AG10803 (cell line): ENCODE results near the gene DGLUCY.
"Not testable (repeated sequence)": the region's sequence is repeated elsewhere in the genome, so short reads cannot be mapped to it uniquely, and the experiment has no call there.

Experiments
- DNase-seq: peaks from one replicate; pipeline ENCODE4 v3.0.0; 2010; ENCODE audit warnings: low read depth
- H3K4me3 ChIP-seq: 2 replicates; pipeline ENCODE4 v1.5.1; 2011; ENCODE audit warnings: mild to moderate bottlenecking, low read length, control low read depth
- TF ChIP-seq, protein P1 (sequence below): conservative IDR thresholded peaks from 2 replicates; pipeline ENCODE4 v1.5.1; 2011; ENCODE audit warnings: mild to moderate bottlenecking, low read length, control low read depth, inconsistent platforms

DGLUCY gene

DNA sequence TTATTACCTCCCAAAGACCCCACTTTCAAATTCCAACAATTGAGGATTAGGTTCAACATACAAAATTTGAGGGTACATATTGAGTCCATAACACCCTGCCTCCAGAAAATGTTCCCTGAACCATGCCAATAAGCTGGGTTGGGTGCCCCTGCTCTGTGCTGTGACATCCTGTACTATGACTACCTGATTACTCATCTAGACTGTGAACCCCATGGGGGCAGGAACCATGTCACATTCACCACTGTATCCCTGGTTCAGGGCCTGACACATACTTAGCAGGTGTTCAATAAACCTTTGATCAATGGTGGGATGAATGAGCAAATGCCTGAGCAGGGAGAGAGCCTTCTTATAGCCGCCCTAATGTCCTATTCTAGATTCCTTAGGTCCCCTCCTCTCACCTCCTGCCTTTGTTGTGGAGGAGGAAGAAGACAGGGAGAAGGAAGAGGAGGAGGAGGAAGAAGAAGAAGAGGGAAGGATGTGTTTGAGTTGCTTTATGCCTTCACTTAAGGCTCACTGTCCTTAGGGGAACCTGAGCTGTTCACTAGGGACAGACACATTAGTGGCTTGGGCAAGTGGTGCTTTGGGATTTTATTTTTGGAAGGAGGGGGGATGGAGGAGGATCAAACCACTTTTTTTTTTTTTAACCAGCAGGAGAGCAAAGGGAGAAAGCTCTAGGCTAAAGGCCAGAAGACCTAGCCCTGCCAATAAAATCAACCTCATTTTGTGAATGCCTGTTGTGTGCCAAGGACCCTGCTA, 109.3 kb downstream of the DGLUCY start:
- DNase-seq = no peak
- H3K4me3 ChIP-seq = no peak overlapping the region
- TF ChIP-seq, protein P1, sequence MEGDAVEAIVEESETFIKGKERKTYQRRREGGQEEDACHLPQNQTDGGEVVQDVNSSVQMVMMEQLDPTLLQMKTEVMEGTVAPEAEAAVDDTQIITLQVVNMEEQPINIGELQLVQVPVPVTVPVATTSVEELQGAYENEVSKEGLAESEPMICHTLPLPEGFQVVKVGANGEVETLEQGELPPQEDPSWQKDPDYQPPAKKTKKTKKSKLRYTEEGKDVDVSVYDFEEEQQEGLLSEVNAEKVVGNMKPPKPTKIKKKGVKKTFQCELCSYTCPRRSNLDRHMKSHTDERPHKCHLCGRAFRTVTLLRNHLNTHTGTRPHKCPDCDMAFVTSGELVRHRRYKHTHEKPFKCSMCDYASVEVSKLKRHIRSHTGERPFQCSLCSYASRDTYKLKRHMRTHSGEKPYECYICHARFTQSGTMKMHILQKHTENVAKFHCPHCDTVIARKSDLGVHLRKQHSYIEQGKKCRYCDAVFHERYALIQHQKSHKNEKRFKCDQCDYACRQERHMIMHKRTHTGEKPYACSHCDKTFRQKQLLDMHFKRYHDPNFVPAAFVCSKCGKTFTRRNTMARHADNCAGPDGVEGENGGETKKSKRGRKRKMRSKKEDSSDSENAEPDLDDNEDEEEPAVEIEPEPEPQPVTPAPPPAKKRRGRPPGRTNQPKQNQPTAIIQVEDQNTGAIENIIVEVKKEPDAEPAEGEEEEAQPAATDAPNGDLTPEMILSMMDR = no peak

GRCh38 chr14:91225025-91225424, 111.2 kb downstream of the DGLUCY start:
- no peak for DNase-seq
- TF ChIP-seq, protein P1 = no peak
- H3K4me3 ChIP-seq = no peak overlapping the region

DNA sequence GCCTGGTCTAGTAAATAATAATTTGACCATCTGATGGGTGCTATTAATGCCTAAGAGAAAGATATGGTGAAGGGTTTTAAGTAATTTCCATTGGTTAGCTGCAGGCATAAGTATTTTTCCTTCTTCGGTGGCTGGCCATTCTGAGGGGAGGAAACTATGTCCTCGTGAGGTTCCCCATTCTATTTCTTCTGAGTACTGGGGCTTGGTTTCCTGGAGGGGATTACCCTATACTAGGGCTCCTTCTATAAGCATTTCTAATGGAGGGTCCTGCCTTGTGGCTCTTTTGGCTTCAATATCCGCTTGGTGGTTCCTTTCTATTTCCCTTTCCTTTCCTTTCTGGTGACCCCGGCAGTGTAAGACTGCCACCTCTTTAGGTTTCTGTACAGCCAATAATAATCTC, 112.5 kb downstream of the DGLUCY start:
- not testable (repeated sequence) for DNase-seq, H3K4me3 ChIP-seq

DNA sequence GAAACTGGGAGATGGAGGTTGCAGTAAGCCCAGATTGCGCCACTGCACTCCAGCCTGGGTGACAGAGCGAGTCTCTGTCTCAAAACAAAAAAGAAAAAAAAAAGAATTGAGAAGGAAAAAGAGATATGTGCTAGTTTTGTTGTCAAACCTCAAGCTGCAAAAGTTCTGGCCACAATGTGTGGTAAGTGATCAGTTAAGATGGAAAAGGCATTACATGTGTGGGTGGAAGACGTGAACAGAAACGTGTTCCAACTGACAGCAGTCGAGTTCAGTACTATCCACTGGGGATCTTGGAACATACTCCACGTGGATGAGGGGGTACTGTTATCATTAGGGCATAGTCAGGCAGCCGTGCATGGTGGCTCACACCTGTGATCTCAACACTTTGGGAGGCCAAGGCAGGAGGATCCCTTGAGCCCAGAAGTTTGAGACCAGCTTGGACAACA, 113.3 kb downstream of the DGLUCY start:
- H3K4me3 ChIP-seq = no peak overlapping the region
- TF ChIP-seq, protein P1 = no peak
- DNase-seq = no peak

- H3K4me3 ChIP-seq = no peak overlapping the region
- TF ChIP-seq, protein P1 = no peak
- peak; percentile 40 for DNase-seq
These were observed 114.5 kb downstream of the DGLUCY start for GRCh38 chr14:91228112-91229004.

DNA sequence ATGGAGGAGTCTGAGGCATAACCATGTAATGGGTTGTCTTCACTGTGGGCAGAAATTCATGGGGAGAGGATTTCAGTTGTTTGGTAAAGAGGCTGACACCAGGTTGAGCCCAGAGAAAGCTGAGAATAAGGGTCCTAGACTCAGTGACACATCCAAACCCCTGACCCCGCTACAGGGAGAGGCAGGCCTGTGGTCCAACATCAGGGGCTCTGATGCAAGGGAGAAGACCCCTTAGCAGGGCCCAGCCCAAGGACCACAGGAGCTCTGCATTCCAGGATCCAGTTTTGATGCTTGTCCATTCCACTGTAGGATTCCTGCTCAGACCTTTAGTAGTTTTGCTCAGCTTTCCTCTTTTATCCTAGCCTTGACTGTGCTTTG, 115.1 kb downstream of the DGLUCY start:
- TF ChIP-seq, protein P1 = no peak
- DNase-seq = no peak
- H3K4me3 ChIP-seq = no peak overlapping the region

DNA sequence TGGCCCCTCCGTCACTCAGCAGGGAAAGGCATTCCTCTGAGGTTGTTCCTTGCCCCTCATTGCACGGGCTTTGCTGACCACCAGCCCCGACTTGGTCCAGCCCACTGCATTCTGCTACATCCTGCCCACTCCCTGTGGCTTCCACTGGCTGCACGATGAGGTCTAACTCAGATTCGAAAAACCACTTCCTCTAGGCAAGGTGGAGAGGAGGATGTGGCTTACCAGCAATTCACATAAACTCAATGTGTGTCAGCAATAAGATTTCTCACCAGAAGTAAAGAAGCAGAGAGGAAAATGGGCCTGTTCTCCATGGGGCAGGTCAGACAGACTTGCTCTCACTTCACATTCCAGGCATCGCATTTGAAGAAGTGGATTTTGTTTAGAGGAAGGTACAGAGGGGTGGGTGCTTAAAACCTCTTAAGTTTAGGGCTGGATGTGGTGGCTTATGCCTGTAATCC, 115.9 kb downstream of the DGLUCY start:
- peak; percentile 76 for DNase-seq
- H3K4me3 ChIP-seq = no peak overlapping the region

More for the DNA sequence above, 115.9 kb downstream of the DGLUCY start:
- TF ChIP-seq, protein P1 = no peak
